ENCODE results near the gene TMEM187.

GRCh38 chrX:154011376-154012335 is 39.1 kb downstream of the TMEM187 start:
- TF ChIP-seq, protein P1, sequence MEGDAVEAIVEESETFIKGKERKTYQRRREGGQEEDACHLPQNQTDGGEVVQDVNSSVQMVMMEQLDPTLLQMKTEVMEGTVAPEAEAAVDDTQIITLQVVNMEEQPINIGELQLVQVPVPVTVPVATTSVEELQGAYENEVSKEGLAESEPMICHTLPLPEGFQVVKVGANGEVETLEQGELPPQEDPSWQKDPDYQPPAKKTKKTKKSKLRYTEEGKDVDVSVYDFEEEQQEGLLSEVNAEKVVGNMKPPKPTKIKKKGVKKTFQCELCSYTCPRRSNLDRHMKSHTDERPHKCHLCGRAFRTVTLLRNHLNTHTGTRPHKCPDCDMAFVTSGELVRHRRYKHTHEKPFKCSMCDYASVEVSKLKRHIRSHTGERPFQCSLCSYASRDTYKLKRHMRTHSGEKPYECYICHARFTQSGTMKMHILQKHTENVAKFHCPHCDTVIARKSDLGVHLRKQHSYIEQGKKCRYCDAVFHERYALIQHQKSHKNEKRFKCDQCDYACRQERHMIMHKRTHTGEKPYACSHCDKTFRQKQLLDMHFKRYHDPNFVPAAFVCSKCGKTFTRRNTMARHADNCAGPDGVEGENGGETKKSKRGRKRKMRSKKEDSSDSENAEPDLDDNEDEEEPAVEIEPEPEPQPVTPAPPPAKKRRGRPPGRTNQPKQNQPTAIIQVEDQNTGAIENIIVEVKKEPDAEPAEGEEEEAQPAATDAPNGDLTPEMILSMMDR (IDR thresholded peaks at IDR 0.05) = no peak
- TF ChIP-seq POLR2A (IDR thresholded peaks at IDR 0.05) = no peak

All from esophagus squamous epithelium (tissue), 4 donors.